Parietal lobe (tissue), 2 donors: Measurements from ENCODE around the gene GLE1. TPM values are rescaled to one million over a fixed set of nuclear protein-coding genes. Genes with fewer than 3 reads are reported as not detected.

ENCODE experiments used
- small RNA-seq: library from RNA; depleted of rRNA; stranded (forward); fragments of <200 nt; gene quantifications from one replicate; pipeline ENCODE3, GENCODE V24; 2014; ENCODE audit warnings: low replicate concordance
- total RNA-seq: library from RNA; depleted of rRNA; stranded (reverse); fragments of >200 nt; gene quantifications from one replicate; pipeline ENCODE4 v1.2.3, GENCODE V29; 2014

The GLE1 gene, protein sequence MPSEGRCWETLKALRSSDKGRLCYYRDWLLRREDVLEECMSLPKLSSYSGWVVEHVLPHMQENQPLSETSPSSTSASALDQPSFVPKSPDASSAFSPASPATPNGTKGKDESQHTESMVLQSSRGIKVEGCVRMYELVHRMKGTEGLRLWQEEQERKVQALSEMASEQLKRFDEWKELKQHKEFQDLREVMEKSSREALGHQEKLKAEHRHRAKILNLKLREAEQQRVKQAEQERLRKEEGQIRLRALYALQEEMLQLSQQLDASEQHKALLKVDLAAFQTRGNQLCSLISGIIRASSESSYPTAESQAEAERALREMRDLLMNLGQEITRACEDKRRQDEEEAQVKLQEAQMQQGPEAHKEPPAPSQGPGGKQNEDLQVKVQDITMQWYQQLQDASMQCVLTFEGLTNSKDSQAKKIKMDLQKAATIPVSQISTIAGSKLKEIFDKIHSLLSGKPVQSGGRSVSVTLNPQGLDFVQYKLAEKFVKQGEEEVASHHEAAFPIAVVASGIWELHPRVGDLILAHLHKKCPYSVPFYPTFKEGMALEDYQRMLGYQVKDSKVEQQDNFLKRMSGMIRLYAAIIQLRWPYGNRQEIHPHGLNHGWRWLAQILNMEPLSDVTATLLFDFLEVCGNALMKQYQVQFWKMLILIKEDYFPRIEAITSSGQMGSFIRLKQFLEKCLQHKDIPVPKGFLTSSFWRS
- 23.8 TPM for total RNA-seq

GRCh38 chr9:128504485-128505413 lies at the start of gene GLE1:
GLE1 (plus strand) TSS chr9:128504719; CDS start chr9:128504806, 87 bp downstream.

GRCh38 chr9:128455849-128456612 lies 48.5 kb upstream of the GLE1 start, which contains the start of gene ODF2:
ODF2 (plus strand) TSS chr9:128456006; CDS start chr9:128456092, 86 bp downstream.

DNA sequence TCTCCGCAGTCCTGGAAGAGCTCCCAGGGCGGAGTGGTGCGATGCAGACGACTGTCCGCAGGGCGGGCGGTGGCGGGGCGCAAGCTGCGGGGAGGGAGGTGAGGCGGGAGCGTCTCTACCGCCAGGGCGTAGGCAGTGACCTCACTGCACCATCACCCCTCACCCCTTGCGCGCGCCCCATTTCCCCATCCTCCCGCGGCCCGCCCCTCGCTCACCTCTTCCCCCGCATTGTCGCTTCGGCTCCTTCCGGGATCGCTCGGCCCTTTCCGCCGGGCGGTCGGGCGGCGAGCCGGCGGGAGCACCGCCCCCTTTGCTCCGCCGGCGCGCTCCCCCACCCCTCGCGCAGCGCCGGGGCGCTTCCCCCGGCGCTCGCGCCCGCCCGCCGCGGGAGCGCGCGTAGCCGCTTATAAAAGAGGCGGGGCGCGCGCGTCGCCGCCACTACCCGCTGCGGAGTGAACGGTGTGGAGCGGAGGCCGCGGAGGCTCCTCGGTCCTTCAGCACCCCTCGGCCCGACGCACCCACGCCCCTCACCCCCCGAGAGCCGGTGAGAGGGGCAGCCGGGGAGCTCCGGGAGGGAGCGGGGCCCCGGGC lies 47.7 kb downstream of the GLE1 start, which contains the start of gene SPTAN1:
SPTAN1 (plus strand) TSS at position 435 of the 591 bp plus-strand sequence. CDS start 14,154 bp downstream, outside the sequence.

Small RNA genes lying within 50 kb of the gene (small RNA-seq; reads per million reads assigned to genes)
- not detected for gene RNU7-171P

Other genes with a start within 250 kb of the GLE1 start
- 61.3 TPM for gene GOLGA2, start 228.7 kb upstream of the GLE1 start, total RNA-seq
- gene SWI5, start 228.4 kb upstream of the GLE1 start, total RNA-seq = 6.6 TPM
- gene TRUB2, start 182.3 kb upstream of the GLE1 start, total RNA-seq = 18.8 TPM
- 43.5 TPM for gene COQ4, start 181.9 kb upstream of the GLE1 start, total RNA-seq
- gene SLC27A4, start 164.2 kb upstream of the GLE1 start, total RNA-seq = 24.7 TPM
- 16.0 TPM for gene URM1, start 133.3 kb upstream of the GLE1 start, total RNA-seq
- 27.2 TPM for gene CERCAM, start 83.9 kb upstream of the GLE1 start, total RNA-seq
- gene ODF2, start 48.7 kb upstream of the GLE1 start, total RNA-seq = 30.4 TPM
- 1,743 TPM for gene SPTAN1, start 47.9 kb downstream of the GLE1 start, total RNA-seq
- gene DYNC2I2, start 152.1 kb downstream of the GLE1 start, total RNA-seq = 31.3 TPM
- gene SET, start 184.5 kb downstream of the GLE1 start, total RNA-seq = 408 TPM
- 1.6 TPM for gene PKN3, start 197.8 kb downstream of the GLE1 start, total RNA-seq
- 3.1 TPM for gene ZDHHC12, start 219.4 kb downstream of the GLE1 start, total RNA-seq